Stimulated activated CD8-positive, alpha-beta memory T cell treated with anti-CD3 and anti-CD28 coated beads, Interleukin-7, amount 100 ng/mL, for 1 hour (primary cell): Measurements from ENCODE around the gene MUC4.
"Not testable (repeated sequence)": the region's sequence is repeated elsewhere in the genome, so short reads cannot be mapped to it uniquely, and the experiment has no call there.

ENCODE experiments used
- DNase-seq, 2 donors: peaks; one replicate each; pipeline ENCODE4 v3.0.0-alpha.2; 2020; ENCODE audit warnings: low read depth in 2 of 2

MUC4 gene

DNA sequence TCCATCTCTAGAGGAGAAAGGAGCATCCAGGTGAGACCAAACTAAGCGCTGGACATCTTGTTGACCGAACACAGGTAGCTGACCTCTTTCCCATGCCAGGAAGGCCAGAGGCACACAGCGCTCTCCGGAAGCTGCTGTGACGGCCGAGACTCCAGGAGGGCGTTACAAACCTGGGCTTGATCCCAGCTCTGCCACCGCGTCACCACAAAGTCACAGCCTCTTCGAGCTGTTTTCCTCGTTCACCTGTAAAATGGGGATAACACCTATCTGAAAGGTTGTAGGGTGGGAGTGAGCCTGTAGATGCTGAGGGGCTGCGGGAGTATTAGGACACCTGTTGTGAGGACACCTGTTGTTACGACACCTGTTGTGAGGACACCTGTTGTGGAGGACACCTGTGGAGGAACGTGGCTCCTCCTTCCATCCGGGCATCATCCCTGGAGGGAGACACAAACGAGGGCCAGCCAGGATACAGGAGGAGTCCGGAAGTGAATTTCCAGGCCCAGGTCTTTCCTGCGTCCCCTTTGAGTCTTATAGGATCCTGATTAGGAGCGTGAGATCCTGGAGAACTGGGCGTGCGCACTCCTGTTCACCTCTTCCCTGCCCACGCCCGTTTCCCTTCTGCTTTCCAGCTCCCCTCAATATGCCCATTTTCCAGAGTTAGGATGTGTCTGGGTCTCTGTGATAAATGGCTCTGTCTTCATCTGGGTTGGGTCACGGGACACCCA lies 2.3 kb upstream of the MUC4 start:
- DNase-seq = no peak

DNA sequence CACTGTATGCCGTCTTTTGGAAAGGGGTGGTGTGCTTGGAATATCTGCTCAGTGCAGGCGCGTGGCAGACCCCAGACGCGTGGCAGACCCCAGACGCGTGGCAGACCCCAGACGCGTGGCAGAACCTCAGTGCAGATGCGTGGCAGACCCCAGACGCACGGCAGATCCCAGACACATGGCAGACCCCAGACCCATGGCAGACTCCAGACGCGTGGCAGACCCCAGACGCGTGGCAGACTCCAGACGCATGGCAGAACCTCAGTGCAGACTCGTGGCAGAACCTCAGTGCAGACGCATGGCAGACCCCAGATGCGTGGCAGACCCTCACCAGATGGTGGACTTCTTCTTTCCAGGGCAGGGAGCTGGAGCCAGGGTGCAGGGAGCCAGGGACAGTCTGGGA lies 637 bp upstream of the MUC4 start:
- DNase-seq = no peak

DNA sequence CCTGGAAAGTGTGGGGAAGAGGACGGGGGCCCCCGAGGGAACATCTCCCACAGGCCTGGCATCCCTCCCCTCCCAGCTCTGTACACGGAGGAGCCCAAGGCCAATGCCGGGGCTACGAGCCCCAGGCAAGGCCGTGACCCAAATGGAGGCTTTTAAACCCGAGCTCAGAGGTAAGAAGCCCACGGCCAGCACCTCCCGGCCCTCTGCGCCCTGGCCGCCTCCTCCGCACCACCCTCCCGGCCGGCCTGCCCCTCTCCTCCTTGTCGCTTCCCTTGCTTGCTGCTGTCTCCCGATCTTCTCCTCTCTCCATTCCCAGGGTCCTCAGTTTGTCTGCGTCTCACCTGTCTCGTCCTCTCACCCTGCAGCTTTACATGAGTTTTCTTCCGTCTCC lies 1.3 kb downstream of the MUC4 start:
- no peak for DNase-seq

DNA sequence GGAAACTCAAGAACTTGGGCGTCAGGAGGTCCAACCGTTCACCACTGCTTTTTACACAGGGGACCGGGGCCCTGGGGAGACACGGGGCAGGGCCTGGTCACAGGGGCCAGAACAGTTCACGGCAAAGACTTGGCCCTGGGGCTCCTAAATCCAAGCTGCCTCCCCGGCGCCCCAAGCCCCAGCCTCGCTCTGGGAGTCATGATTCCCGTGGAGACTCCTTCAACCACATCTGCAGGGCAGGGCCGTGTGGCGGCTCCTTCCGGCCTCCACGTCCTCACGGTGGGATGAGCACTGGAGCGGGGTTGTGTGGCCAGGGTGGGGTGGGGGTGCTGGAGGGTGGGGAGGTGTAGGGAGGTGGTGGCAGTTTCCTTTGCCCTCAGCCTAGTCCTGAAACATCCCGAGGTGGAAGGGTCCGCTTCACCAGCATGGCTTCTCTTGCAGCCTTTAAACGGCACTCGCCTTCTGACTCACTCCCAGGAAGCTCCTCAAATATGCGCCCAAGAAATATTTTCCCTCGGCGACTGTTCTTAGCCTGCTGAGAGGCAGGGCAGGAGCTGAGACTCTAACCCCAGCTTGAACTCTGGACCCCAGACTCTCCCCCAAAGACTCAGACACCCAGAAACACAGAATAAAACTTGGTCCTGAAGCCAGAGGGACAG lies 1.8 kb downstream of the MUC4 start:
- DNase-seq = no peak

DNA sequence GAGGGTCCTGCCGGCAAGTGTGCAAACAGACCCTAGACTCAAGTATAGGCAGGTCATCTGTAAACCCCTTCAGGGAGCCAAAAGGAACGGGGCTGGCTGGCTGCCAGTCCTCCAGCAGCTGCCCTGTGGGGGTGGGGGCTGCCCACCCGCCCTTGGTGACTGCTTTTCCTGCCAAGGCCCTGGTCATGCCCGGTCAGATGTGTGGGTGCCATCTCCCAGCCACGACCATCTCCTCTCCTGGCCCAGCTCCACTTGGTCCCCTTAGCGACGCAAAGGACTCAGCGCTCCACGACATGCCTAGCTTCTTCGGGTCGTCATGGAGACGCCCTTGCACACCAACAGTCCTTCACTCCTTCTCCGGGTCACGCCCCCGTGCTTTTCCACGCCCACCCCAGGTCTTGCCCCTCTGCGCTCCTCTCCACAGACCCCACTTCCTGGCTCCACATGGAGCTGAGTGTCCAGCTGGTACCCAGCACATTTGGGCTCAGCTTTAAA lies 2.4 kb downstream of the MUC4 start:
- no peak for DNase-seq

DNA sequence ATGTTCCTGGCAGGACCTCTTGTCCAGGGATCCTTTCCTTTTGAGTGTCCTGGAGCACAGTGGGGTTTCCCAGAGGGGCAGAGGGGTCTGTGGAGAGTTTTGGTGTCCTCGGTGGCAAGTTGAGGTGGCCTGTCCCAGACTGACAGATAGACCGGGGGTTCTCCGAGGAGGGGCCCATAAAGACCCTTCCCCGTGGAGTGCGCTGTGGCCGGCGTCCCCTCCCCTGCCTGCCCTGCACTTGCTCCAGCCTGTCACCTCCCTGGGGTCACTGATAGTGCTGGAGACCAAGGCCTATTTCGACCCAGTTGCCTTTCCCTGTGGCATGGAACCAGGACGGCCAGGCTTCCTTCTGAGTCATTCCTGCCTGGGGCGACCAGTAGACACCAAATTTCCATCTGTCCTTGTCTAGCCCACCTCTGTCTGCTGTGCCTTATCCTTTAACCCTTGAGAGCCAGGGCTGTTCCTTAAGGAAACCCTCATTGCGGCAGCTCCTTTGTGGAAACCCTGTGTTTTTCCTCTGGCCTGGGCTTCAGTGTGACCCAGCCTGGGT lies 2.9 kb downstream of the MUC4 start:
- no peak for DNase-seq

DNA sequence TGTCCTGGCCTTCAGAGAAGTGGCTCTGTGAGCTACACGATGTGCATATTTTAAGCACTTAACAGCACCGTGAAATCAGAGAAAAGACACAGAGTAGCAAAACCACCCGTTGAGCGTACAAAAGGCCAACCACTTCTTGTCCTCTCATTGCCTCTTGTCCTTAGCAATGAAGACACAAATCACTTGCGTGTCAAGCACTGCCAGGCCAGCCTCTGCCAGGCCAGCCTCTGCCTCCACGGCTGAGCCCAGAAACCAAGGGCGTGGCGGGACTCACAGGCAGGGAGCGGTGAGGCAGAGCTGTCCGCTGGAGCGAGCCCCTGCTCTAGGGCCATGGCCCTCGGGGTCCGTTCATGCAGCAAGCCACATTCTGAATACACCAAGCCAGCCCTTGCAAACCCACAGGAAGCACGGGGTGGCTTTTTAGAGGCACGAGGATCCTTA lies 4.0 kb downstream of the MUC4 start:
- no peak for DNase-seq

DNA sequence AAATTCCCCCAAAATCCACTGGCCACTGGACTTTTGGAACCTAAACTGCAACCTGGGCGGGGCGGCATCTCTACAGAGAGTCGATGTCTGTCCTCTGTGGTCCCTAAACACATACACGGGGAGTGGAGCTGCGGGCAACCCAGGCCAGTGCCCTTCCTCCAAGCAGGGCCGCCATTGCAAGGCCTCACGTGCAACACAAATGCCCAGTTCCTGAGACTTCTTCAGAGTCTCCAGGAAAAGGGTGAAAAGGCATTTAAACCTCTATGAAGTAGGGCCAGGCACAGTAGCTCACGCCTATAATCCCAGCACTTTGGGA lies 4.9 kb downstream of the MUC4 start:
- no peak for DNase-seq

DNA sequence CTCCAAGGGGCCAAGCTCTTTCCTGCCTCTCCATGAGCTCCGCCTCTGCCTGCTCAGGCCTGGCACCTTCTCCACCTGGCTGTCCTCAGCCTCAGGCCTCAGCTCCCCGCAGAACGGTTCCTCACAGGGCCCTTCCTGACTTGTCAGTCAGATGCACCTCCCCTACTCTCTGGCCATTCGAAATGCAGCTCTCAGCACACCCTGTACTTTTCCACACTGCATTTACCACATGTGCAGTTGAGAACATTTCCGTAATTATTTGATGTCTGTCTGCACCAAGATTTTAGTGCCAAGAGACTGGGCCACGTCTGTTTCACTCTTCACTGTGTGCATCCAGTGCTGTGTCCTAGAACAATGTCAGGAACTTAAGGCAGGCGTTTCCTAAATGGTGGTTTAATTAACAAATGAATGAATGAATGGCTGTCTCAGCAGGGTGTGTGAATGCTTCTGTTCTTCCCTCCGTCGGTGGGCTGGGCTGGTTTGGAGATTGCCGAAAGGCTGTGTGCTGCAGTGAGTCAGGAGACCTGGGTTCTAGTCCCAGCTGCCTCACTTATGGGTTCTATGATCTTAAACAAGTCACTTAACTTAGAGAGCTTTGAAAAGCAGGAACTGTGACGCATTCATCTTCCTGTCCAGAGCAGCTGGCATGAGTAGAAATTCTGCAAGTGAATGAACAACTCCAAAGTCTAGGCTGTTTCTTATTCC lies 5.4 kb downstream of the MUC4 start:
- DNase-seq = no peak

DNA sequence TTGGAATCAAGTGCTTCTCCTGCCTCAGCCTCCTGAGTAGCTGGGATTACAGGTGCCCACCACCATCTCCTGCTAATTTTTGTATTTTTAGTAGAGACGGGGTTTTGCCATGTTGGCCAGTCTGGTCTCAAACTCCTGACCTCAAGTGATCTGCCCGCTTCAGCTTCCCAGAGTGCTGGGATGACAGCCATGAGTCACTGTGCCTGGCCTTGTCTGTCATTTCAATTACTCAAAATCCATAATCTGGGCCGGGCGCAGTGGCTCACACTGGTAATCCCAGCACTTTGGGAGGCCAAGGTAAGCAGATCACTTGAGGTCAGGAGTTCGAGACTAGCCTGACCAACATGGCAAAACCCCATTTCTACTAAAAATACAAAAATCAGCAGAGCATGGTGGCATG lies 6.1 kb downstream of the MUC4 start:
- not testable (repeated sequence) for DNase-seq

DNA sequence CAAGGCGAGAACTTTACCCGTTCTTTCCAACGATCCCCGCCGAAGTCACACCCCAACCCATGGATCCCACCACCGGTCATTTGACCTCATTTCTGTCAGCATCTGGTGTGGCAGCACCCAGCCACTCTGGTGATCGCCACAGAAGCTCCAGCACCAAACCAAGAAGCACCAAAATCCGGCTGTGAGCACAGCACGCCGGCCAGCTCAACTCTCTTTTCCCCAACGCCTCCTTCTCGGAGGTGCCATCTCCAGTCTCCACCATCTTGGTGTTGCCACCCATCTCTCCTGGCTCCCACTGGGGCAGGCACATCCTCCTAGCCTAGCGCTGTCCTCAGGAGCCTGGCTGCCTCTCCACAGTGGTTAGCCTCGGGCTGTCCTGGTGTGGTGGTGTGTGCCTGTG lies 6.5 kb downstream of the MUC4 start:
- DNase-seq = no peak

DNA sequence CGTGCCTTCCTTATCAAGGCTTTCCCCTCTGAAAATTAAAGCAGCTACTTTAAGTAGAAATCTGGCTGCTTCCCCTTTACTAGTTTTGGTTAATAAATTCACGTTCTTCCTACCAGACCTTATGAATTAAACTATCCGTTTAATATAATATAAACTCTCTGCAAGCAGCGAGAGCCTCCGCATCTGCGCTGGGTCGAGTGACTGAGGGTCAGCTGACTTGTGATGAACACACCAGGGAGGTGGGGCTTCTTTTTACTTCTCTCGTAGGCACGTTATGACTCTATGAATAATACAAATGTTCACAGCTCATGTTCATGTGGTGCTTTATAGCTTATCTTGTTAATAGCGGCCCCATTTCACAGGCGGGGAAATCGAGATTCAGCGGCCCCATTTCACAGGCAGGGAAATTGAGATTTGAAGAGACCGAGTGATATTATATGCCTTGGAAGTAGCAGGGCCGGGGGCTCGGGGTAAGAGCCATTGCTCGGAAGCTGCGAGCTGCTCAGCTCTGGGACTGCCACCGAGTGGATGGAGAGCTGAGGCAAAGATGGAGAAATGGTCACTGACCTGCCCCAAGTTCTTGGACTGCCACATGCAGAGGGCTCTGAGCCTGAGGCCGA lies 8.3 kb downstream of the MUC4 start:
- no peak for DNase-seq

DNA sequence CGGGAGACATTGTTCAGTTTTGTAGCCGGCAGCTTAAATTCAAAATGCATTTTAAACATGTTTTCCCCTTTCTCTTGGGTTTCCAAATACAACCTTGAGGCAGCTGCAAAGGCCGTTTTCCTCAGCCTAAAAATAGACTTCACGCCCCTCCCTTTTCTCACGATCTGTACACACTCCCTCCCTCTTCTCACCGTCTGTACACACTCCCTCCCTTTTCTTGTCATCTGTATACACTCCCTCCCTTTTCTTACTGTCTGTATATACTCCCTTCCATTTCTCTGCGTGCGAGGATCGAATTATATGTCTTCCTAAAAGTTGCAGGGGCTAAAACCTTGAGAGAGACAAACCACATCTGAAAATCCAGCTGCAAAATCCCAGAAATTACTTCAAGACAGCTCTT lies 8.9 kb downstream of the MUC4 start:
- no peak for DNase-seq

DNA sequence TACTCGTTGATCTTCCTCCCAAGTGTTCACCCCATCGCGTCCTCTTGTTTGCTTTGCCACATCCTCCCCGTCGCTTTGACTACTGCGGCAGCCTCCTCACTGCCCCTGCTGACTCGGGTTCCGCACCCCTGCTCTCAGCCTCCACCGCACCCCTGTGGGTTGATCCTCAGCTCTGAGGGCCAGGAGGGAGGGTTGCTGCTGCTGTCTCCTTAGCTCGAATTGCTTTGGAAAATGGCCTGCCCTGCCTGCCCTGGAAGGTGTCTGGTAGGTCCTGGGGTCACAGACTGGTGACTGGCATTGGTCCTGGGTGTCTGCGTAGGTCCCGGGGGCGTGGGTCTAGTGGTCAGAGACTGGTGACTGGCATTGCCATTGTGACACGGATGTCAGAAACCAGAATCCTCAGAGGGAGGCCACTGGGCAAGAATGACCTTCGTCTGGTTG lies 9.4 kb downstream of the MUC4 start:
- no peak for DNase-seq

DNA sequence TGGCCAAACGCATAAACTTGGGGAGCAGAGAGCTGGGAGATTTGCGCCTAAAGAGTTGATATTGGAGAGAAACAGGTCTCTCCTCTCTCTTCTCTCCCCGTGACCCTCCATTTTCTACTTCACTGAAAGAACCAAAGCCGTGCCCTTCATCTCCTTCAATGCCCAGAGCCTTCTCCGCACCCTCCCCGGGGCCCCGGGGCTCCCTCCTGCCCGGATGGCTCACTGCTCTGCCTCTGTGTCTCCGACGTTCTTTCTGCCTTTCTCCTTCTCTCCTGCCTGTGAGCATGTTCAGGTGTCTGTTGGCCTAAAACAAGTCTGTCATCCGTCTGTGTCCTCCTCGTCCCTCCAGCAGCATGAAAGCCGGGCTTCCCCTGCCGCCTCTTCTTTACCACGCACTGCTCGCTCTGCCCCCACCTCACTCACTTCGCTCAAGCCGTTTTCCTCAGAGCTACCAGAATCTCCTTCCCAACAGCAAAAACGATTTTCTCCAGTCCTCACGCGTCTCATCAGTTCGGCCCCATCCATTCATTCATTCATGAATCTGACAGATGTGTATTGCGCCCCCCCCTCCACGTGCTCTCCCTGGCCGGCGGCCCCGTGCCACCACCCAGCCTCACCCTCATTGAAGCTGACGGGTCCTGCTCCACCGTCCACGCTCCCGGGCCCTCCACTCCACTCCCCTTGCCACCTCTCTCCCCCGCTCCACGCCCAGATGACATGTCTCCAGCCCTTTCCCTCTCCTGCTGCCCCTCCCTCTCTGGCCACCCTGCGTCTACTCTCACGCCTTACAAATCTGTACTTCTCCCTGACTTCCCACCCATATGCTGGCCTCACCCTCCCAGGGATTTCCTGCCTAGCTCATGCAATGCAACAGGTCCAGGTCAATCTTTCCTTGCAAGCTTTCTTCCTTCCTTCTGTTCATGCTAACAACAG lies 10.2 kb downstream of the MUC4 start:
- DNase-seq = no peak

DNA sequence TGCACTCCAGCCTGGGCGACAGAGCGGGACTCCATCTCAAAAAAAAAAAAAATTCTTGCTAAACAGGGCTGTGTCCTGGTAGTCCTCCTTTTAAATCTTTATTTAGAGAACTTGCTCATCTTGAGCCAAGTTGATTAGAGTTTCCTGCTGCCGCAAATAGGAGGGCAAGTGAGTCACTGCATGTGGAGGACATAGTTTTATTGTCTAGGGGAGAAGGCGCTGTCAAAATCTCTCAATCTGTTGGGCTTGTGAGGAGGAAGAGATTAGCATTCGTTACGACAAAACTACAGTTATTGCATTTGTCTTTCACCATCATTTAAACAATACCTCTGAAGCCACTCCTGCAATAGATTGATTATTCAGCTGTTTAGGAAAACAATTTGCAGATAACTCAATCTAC lies 11.5 kb downstream of the MUC4 start:
- DNase-seq = no peak

DNA sequence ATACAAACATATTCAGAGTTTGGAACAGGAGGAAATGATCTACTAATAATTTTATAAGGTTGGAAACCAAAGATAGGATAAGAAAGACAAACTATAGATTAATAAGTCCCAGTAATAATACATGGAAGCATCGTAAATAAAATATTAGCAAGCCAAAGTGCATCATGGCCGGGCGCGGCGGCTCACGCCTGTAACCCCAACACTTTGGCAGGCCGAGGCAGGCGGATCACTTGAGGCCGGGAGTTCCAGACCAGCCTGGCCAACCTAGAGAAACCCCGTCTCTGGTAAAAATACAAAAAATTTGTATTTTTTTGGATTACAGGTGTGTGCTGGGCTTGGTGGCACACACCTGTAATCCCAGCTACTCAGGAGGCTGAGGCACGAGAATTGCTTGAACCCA lies 14.9 kb downstream of the MUC4 start:
- DNase-seq = no peak

DNA sequence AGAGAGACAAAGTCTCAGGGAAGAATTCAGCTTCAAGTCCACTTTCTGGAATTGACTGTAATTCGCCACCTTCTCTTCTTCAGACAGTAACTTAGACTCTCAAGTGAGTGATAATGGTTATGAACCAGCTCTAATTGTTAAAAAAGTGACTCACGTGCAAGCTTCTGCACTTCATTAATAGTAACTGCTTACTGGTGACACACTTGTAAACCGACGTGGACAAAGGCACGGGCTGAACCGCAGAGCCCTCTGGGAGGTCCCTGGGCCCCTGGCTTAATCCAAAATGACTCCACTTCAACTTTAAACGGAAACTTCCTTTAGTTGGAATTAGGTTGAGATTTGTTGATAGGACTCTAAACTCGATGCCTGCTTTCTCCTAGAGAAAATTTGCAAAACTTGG lies 17.0 kb downstream of the MUC4 start:
- DNase-seq = no peak

DNA sequence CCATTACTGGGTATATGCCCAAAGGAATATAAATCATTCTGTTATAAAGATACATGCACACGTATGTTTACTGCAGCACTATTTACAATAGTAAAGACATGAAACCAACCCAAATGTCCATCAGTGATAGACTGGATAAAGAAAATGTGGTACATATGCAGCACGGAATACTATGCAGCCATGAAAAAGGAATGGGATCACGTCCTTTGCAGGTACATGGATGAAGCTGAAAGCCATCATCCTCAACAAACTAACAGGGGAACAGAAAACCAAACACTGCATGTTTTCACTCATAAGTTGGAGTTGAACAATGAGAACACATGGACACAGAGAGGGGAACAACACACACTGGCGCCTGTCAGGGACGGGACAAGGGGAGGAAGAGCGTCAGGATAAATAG lies 19.1 kb downstream of the MUC4 start:
- not testable (repeated sequence) for DNase-seq

DNA sequence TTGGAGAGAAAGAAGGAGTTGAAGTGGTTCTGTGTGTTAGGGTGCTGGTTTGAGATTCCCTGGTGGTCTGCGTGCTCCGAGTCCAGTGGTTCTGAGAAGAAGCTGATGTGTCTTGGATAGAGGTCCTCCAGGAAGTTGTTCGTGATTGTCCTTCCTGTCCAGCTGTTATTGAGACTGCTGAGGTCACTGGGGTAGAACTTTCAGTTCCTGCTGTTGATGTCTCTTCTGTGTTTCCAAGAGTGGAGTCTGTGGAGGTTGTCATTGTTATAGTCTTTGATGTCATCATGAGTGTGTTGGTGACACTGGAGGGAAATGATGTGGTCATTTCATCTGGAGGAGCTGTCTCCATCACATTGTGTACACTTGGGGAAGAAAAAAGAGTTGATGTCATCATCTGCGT lies 20.8 kb downstream of the MUC4 start:
- DNase-seq = no peak
